GM19438 (cell line): Measurements from ENCODE around the gene ANKRD52.
"Not testable (repeated sequence)": the region's sequence is repeated elsewhere in the genome, so short reads cannot be mapped to it uniquely, and the experiment has no call there.

Experiments used
- ATAC-seq: cut with Tn5 transposase; IDR thresholded peaks from one replicate; pipeline ENCODE4 v1.9.1; 2021; ENCODE audit warnings: low read depth; ENCODE audit not compliant: unreplicated experiment

ANKRD52 gene

GRCh38 chr12:56274299-56274698, 16.1 kb upstream of the ANKRD52 start:
- no peak for ATAC-seq

- ATAC-seq, result not testable (repeated sequence)
Observed at GRCh38 chr12:56272468-56272867, 14.3 kb upstream of the ANKRD52 start.

- no peak for ATAC-seq
Observed at GRCh38 chr12:56271031-56271430, 12.8 kb upstream of the ANKRD52 start.

GRCh38 chr12:56267443-56268071, 9.4 kb upstream of the ANKRD52 start:
- peak; percentile 3 for ATAC-seq

- ATAC-seq, result peak; percentile 82
Observed at GRCh38 chr12:56266693-56267442, 8.7 kb upstream of the ANKRD52 start, which contains the start of gene COQ10A. Gene COQ10A (plus strand): TSS chr12:56266942. CDS start chr12:56267119, 177 bp downstream.

GRCh38 chr12:56266068-56266692, 8.0 kb upstream of the ANKRD52 start:
- ATAC-seq, result not testable (repeated sequence)

DNA sequence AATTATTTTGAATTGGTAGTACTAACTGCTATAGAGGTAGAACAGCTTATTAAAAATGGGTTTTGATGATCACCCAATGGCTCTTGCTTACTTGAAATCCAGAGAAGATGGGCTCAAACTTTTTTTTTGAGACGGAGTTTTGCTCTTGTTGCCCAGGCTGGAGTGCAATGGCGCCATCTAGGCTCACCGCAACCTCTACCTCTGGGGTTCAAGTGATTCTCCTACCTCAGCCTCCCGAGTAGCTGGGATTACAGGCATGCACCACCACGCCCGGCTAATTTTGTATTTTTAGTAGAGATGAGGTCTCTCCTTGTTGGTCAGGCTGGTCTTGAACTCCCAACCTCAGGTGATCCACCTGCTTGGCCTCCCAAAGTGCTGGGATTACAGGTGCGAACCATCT, 4.8 kb upstream of the ANKRD52 start:
- not testable (repeated sequence) for ATAC-seq

DNA sequence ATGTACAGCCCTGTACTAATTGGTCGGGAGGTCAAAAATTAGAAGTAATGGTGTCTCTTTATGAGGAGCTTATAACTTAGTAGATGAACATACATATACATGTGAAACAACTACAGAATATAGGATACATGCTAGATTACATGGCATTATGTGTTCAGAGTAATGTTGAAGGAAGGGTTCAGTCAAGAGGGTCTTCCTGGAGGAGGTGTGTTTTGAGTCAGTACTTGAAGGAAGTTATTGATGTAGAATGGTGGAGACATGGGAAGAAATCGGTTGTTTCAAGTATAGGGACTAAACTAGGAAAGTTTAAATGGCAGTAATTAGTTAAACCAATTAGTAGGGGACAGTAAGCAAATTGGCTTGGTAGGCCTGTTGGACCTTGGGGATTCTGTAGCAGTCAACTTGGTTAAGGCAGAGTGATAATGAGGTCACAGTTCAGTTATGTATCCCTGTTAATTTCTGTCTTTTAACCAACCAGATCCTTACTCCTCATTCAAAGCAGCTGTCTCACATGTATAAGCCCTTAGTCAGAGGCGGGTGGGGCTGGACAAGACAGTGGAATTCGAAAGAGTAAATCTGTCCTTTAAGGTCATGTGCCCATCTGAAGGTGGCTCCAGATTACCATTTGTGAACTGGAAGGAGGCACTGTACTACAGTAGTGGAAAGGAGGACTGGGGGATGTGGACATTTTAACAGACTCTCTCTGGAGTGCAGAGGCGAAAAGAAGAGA, 3.5 kb upstream of the ANKRD52 start:
- no peak for ATAC-seq

DNA sequence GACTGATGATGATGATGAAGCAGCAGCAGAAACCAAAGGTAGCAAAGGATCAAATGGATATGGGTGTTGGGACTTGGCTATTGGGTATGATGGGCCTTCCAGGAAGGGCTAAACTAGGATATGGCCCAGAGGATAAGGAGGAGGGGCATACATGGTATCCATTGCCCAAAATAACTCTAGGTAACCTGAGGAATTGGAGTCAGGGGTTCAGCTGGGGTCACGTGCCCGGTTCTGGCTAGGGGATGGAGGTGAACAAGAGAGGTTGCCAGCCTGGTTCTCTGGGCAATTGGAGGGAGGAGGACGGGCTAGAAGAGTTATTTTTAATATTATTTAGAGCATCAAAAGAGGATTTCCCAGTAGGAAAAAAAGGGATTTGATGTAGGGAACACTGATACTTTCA, 2.7 kb upstream of the ANKRD52 start:
- no peak for ATAC-seq

- no peak for ATAC-seq
Observed at GRCh38 chr12:56260380-56260779, 2.2 kb upstream of the ANKRD52 start.

GRCh38 chr12:56258820-56259183, 618 bp upstream of the ANKRD52 start:
- no peak for ATAC-seq

DNA sequence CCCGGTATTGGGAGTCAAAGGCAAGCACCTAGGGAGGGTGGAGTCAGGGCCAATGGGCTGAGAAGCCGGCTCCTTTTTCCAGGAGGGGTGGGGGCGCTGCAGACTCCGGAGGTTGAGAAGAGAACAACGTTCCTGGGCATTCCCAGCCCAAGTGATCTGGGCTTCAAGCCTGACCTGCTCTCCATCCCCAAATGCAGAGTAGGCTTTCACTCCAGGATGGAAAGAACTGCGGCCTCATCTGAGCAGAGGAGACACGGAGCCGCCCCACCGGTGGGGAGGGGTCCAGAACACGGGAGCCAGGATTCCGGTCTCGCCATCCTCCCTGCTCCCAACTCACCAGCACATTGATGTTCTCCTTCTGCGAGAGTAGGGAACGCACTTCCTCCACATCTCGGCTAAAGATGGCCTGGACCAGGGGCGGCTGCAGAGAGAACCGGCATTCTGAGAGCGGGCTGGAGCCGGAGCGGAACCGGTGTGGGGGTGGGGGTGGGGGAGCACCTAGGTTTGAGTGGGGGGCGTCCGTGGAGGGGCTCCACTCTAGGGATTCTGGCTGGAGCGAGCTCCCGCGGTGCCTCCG, 605 bp downstream of the ANKRD52 start:
- ATAC-seq, result no peak

DNA sequence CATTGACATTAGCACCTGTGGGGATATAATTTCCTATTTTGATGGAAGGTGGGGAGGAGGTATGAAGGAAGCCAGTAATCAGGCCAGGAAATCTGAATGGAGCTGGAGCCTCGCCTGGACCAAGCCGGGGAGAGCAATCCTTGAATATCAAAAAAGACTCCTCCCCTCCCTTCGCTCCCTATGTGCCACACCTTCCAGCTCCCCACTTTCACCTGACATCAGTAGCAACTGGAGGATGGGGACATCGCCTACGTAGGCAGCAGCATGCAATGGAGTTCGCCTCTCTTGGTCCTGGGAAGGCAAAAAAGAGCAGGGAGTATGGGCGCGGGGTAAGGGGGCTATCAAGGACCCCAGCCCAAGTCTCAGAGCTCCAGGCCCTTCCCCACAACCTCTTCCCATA, 1.1 kb downstream of the ANKRD52 start:
- no peak for ATAC-seq

GRCh38 chr12:56256326-56256960, 1.7 kb downstream of the ANKRD52 start:
- no peak for ATAC-seq

DNA sequence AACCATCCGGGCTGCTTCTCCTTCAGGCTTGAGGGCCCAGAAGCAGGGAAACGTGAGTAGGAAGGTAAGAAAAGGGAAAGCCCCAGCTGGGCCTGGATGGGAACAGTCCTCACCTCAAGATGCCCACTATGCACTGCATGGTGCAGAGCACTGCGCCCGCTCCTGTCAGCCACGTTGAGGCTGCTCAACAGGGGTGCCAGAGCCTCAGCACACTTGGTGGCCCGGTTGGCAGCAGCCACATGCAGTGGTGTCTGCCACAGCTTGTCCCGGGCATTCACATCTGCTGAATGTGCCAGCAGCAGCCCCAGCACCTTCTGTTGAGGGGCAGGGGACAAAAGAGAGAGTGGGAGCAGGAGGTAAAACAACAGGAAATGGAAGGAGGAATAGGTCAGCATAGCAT, 2.5 kb downstream of the ANKRD52 start:
- ATAC-seq, result no peak

GRCh38 chr12:56253091-56253490, 5.1 kb downstream of the ANKRD52 start:
- ATAC-seq, result no peak

GRCh38 chr12:56252649-56253048, 5.5 kb downstream of the ANKRD52 start:
- ATAC-seq, result no peak

- ATAC-seq, result no peak
Observed at GRCh38 chr12:56248711-56249110, 9.5 kb downstream of the ANKRD52 start.

DNA sequence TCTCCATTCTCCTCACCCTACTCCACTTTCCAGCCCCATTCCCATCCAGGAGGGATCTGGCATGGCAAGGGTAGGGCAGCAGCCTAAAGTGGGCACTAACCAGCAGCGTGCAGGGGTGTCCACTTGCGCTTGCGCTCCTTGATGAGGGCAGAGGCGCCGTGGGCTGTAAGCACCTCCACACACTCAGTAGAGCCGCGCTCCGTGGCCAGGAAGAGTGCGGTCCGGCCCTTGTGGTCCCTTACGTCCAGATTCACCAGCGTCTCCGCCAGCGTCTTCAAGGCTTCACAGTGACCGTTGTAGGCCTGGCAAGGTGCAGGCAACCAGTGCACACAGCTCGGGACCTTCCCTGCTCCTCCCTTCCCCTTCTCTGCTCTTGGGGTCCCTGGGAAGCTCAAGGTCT, 10.3 kb downstream of the ANKRD52 start:
- no peak for ATAC-seq

GRCh38 chr12:56244494-56244893, 13.7 kb downstream of the ANKRD52 start:
- ATAC-seq, result no peak
